ENCODE data around the gene TTC16.

TTC16 gene

GRCh38 chr9:127720031-127720864 lies 4.4 kb downstream of the TTC16 start:
- CTCF ChIA-PET: interaction anchor here (2.2 to 7.8 kb wide), 2 partner anchors 11 to 15 kb away, joined by 9 to 48 read pairs; partner anchors contain the start of gene TOR2A
- POLR2A ChIA-PET: no interaction called here
- no peak for DNase-seq (ENCODE audit: low read depth, low spot score)

GRCh38 chr9:127720865-127721227 lies 5.0 kb downstream of the TTC16 start:
- no peak for TF ChIP-seq CTCF (IDR thresholded peaks at IDR 0.05; ENCODE audit: insufficient read depth, low read length, missing control alignments)
- CTCF ChIA-PET: interaction anchor here (2.2 to 7.8 kb wide), 2 partner anchors 10 to 14 kb away, joined by 9 to 48 read pairs; partner anchors contain the start of gene TOR2A
- POLR2A ChIA-PET: no interaction called here
- no peak for DNase-seq (ENCODE audit: low read depth, low spot score)
- H3K4me3 ChIP-seq (ENCODE audit: low read depth, low read length): no peak overlapping the region

More at GRCh38 chr9:127720031-127720864, 4.4 kb downstream of the TTC16 start:
- no peak overlapping the region for H3K4me3 ChIP-seq (ENCODE audit: low read depth, low read length)
- no peak for TF ChIP-seq CTCF (IDR thresholded peaks at IDR 0.05; ENCODE audit: insufficient read depth, low read length, missing control alignments)

- TF ChIP-seq CTCF (IDR thresholded peaks at IDR 0.05; ENCODE audit: insufficient read depth, low read length, missing control alignments): no peak
- ChIA-PET CTCF (interaction anchor here (1.0 to 7.8 kb wide), 2 partner anchors 10 to 14 kb away, joined by 4 to 48 read pairs; partner anchors contain the start of gene TOR2A), POLR2A (no interaction called here)
- DNase-seq (ENCODE audit: low read depth, low spot score): no peak
- H3K4me3 ChIP-seq (ENCODE audit: low read depth, low read length): no peak overlapping the region
Measured at GRCh38 chr9:127721391-127721821, 5.5 kb downstream of the TTC16 start.

GRCh38 chr9:127722055-127722745 lies 6.3 kb downstream of the TTC16 start:
- no peak for TF ChIP-seq CTCF (IDR thresholded peaks at IDR 0.05; ENCODE audit: insufficient read depth, low read length, missing control alignments)
- DNase-seq (ENCODE audit: low read depth, low spot score): no peak
- CTCF ChIA-PET: interaction anchor here (1.0 to 7.8 kb wide), 2 partner anchors 9 to 13 kb away, joined by 4 to 48 read pairs; partner anchors contain the start of gene TOR2A
- POLR2A ChIA-PET: interaction anchor here (0.6 kb wide), 1 partner anchor 38 kb away, joined by 3 read pairs; no protein-coding TSS in a partner anchor
- H3K4me3 ChIP-seq (ENCODE audit: low read depth, low read length): no peak overlapping the region

- POLR2A ChIA-PET: interaction anchor here (0.6 to 1.0 kb wide), 4 partner anchors 12 to 271 kb away, joined by 3 read pairs; partner anchors contain the start of genes LRSAM1, RPL12 and TOR2A
- no peak for TF ChIP-seq CTCF (IDR thresholded peaks at IDR 0.05; ENCODE audit: insufficient read depth, low read length, missing control alignments)
Measured at GRCh38 chr9:127723013-127723412, 7.1 kb downstream of the TTC16 start.

More at GRCh38 chr9:127723013-127723412, 7.1 kb downstream of the TTC16 start:
- H3K4me3 ChIP-seq (ENCODE audit: low read depth, low read length): no peak overlapping the region
- DNase-seq (ENCODE audit: low read depth, low spot score): no peak
- CTCF ChIA-PET: interaction anchor here (1.0 to 7.8 kb wide), 3 partner anchors 12 to 198 kb away, joined by 4 to 48 read pairs (median 4); partner anchors contain the start of gene TOR2A

All from AG04449 (cell line).